ENCODE measurements around the gene PTPRR. TPM values are rescaled to one million over a fixed set of nuclear protein-coding genes. Genes with fewer than 3 reads are reported as not detected.

Gene PTPRR
- total and polyA plus RNA-seq, 10 donors: 0.41 to 2.7 (median 1.5) TPM

GRCh38 chr12:70744178-70744577 is 176.4 kb downstream of the PTPRR start:
- no peak for TF ChIP-seq POLR2AphosphoS5 (IDR thresholded peaks at IDR 0.05)
- TF ChIP-seq CTCF (IDR thresholded peaks at IDR 0.05 in 8 of 11, conservative IDR thresholded peaks at IDR 0.05 in 3 of 11): no peak
- TF ChIP-seq POLR2A (IDR thresholded peaks at IDR 0.05): no peak
- H3K4me3 ChIP-seq: no peak overlapping the region
- no peaks in the 10 kb centered on the region for H3K36me3 ChIP-seq
- H3K4me1 ChIP-seq: no peaks in the 10 kb centered on the region
- no peaks in the 10 kb centered on the region for H3K9me3 ChIP-seq
- peaks cover 0 to 9% (median 0%) of the 10 kb centered on the region in 7 donors for H3K27me3 ChIP-seq (replicated peaks in 1 of 7)
- no peak for DNase-seq
- WGBS, 5 donors: 77 to 88% (median 80%) methylated on average over 2 of the region's 2 CpGs
- intact Hi-C loops (cut with DNase I; ENCODE audit: low total_unique reads): no loop called here
- no peak overlapping the region for H3K27ac ChIP-seq

- Histone ChIP-seq H3K9me3 (no peaks in the 10 kb centered on the region), H3K27me3 (replicated peaks in 1 of 7) (peaks cover 0 to 9% (median 0%) of the 10 kb centered on the region in 7 donors), H3K36me3 (no peaks in the 10 kb centered on the region), H3K4me3 (no peak overlapping the region), H3K27ac (no peak overlapping the region), H3K4me1 (no peaks in the 10 kb centered on the region)
- WGBS, 5 donors: 63 to 87% (median 80%) methylated on average over 4 of the region's 4 CpGs
- TF ChIP-seq CTCF (IDR thresholded peaks at IDR 0.05 in 8 of 11, conservative IDR thresholded peaks at IDR 0.05 in 3 of 11) (no peak), POLR2AphosphoS5 (IDR thresholded peaks at IDR 0.05) (no peak), POLR2A (IDR thresholded peaks at IDR 0.05) (no peak)
- intact Hi-C loops (cut with DNase I; ENCODE audit: low total_unique reads): no loop called here
- DNase-seq: no peak
These were observed 179.3 kb downstream of the PTPRR start for GRCh38 chr12:70741256-70741655.

GRCh38 chr12:70739756-70740155 is 180.8 kb downstream of the PTPRR start:
- WGBS, 5 donors: 80 to 97% (median 91%) methylated on average over 2 of the region's 2 CpGs
- intact Hi-C loops (cut with DNase I; ENCODE audit: low total_unique reads): no loop called here

More at GRCh38 chr12:70739756-70740155, 180.8 kb downstream of the PTPRR start:
- Histone ChIP-seq H3K27ac (no peak overlapping the region), H3K36me3 (no peaks in the 10 kb centered on the region), H3K4me1 (no peaks in the 10 kb centered on the region), H3K4me3 (no peak overlapping the region), H3K27me3 (replicated peaks in 1 of 7) (peaks cover 0 to 9% (median 0%) of the 10 kb centered on the region in 7 donors), H3K9me3 (no peaks in the 10 kb centered on the region)
- no peak for TF ChIP-seq CTCF (IDR thresholded peaks at IDR 0.05 in 8 of 11, conservative IDR thresholded peaks at IDR 0.05 in 3 of 11)
- DNase-seq: no peak
